HG03045 (cell line): ENCODE results near the gene IGF2.

Source experiments
- ATAC-seq: cut with Tn5 transposase; IDR thresholded peaks from one replicate; pipeline ENCODE4 v1.9.1; 2021; ENCODE audit warnings: mild to moderate bottlenecking, moderate library complexity; ENCODE audit not compliant: unreplicated experiment

IGF2 gene

GRCh38 chr11:2104524-2105440 is 34.4 kb downstream of the IGF2 start:
- ATAC-seq, result no peak

GRCh38 chr11:2103668-2104523 is 35.3 kb downstream of the IGF2 start:
- no peak for ATAC-seq

- no peak for ATAC-seq
These were observed 36.3 kb downstream of the IGF2 start for GRCh38 chr11:2102883-2103213.

- no peak for ATAC-seq
These were observed 36.9 kb downstream of the IGF2 start for GRCh38 chr11:2102132-2102882.

GRCh38 chr11:2101171-2101675 is 38.0 kb downstream of the IGF2 start:
- no peak for ATAC-seq

- ATAC-seq, result no peak
These were observed 38.6 kb downstream of the IGF2 start for GRCh38 chr11:2100361-2101170.

- ATAC-seq, result no peak
These were observed 39.5 kb downstream of the IGF2 start for GRCh38 chr11:2099516-2100349.

GRCh38 chr11:2098691-2099515 is 40.3 kb downstream of the IGF2 start:
- no peak for ATAC-seq

GRCh38 chr11:2097998-2098690 is 41.0 kb downstream of the IGF2 start:
- no peak for ATAC-seq

GRCh38 chr11:2097356-2097997 is 41.7 kb downstream of the IGF2 start:
- no peak for ATAC-seq

- ATAC-seq, result no peak
These were observed 42.3 kb downstream of the IGF2 start for GRCh38 chr11:2096919-2097301.

- ATAC-seq, result no peak
These were observed 42.9 kb downstream of the IGF2 start for GRCh38 chr11:2096011-2096918.

- ATAC-seq, result no peak
These were observed 43.6 kb downstream of the IGF2 start for GRCh38 chr11:2095542-2095941.

- no peak for ATAC-seq
These were observed 44.0 kb downstream of the IGF2 start for GRCh38 chr11:2095198-2095520.

GRCh38 chr11:2094354-2095197 is 44.6 kb downstream of the IGF2 start:
- ATAC-seq, result no peak
